Stomach (tissue), 4 donors: ENCODE measurements around the gene PNRC2.

Experiments
- POLR2A ChIP-seq, 4 donors: fragments of 450-650 bp; IDR thresholded peaks; one replicate each; pipeline ENCODE4 v1.6.1; 2016; ENCODE audit warnings: antibody characterized with exemption in 4 of 4, control low read depth in 2 of 4, mild to moderate bottlenecking in 1 of 4, moderate library complexity in 1 of 4
- TF ChIP-seq, protein P1 (sequence below), 7 experiments: fragments of 450-650 bp in 4 of 7; fragments of 200-600 bp in 3 of 7; sonication (generic) in 3 of 7; IDR thresholded peaks; one replicate each; pipeline ENCODE4 v1.5.1; 2016 to 2019; ENCODE audit warnings: antibody characterized with exemption in 7 of 7, control low read depth in 2 of 7, mild to moderate bottlenecking in 1 of 7

DNA sequence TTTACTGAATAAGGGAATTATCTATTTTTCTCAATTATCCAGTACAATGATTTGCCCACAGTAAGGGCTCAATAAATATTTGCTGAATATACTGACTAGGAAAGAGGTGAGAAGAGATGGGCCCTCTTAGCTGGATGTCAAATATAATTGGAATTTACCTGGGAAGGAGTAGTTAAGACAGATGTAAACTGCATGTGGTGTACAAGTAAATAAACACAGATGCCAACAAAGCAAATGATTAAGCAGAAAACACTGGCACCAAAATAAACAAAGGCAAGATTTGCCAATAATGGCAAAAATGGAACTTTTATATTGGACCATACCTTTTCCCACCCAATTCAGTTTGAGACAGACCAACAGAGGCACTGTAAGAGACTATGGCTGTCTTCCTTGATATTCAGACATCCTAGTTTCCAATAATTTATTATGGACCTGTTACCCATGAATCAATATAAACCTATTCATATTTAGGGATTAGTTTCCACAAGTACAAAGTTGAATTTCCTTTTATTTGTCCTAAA is 7.4 kb downstream of the PNRC2 start:
- TF ChIP-seq, protein P1, sequence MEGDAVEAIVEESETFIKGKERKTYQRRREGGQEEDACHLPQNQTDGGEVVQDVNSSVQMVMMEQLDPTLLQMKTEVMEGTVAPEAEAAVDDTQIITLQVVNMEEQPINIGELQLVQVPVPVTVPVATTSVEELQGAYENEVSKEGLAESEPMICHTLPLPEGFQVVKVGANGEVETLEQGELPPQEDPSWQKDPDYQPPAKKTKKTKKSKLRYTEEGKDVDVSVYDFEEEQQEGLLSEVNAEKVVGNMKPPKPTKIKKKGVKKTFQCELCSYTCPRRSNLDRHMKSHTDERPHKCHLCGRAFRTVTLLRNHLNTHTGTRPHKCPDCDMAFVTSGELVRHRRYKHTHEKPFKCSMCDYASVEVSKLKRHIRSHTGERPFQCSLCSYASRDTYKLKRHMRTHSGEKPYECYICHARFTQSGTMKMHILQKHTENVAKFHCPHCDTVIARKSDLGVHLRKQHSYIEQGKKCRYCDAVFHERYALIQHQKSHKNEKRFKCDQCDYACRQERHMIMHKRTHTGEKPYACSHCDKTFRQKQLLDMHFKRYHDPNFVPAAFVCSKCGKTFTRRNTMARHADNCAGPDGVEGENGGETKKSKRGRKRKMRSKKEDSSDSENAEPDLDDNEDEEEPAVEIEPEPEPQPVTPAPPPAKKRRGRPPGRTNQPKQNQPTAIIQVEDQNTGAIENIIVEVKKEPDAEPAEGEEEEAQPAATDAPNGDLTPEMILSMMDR (IDR thresholded peaks at IDR 0.05) = no peak
- no peak for TF ChIP-seq POLR2A (IDR thresholded peaks at IDR 0.05)
